B cell (primary cell): ENCODE data around the gene ARHGDIB.

ENCODE experiments used
- EZH2 ChIP-seq: IDR thresholded peaks from 2 replicates; pipeline ENCODE4 v1.6.1; 2012; ENCODE audit warnings: borderline replicate concordance, low read depth, mild to moderate bottlenecking, moderate library complexity, low read length; ENCODE audit not compliant: insufficient read depth, poor library complexity, severe bottlenecking
- TF ChIP-seq, protein P1 (sequence below): fragments of 200-600 bp; IDR thresholded peaks from one replicate; pipeline ENCODE4 v1.8.0; 2022; ENCODE audit warnings: antibody characterized with exemption, mild to moderate bottlenecking

DNA sequence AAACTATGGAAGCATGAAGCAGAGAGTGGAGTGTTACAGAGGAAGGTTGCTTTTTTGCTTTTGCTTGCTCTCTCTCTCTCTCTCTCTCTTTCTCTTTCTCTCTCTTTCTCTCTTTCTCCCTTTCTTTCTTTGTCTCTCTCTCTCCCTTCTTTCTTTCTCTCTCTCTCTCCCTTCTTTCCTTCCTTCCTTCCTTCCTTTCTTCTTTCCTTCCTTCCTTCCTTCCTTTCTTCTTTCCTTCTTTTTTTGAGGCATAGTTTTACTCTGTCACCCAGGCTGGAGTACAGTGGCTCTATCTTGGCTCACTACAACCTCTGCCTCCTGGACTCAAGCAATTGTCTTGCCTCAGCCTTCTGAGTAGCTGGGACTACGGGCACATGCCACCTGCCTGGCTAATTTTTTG, 7.6 kb downstream of the ARHGDIB start:
- TF ChIP-seq, protein P1, sequence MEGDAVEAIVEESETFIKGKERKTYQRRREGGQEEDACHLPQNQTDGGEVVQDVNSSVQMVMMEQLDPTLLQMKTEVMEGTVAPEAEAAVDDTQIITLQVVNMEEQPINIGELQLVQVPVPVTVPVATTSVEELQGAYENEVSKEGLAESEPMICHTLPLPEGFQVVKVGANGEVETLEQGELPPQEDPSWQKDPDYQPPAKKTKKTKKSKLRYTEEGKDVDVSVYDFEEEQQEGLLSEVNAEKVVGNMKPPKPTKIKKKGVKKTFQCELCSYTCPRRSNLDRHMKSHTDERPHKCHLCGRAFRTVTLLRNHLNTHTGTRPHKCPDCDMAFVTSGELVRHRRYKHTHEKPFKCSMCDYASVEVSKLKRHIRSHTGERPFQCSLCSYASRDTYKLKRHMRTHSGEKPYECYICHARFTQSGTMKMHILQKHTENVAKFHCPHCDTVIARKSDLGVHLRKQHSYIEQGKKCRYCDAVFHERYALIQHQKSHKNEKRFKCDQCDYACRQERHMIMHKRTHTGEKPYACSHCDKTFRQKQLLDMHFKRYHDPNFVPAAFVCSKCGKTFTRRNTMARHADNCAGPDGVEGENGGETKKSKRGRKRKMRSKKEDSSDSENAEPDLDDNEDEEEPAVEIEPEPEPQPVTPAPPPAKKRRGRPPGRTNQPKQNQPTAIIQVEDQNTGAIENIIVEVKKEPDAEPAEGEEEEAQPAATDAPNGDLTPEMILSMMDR, result no peak
- TF ChIP-seq EZH2, result no peak
